T-helper 9 cell (primary cell): Measurements from ENCODE around the gene NSG1.
"Not testable (repeated sequence)": the region's sequence is repeated elsewhere in the genome, so short reads cannot be mapped to it uniquely, and the experiment has no call there.

Experiments
- DNase-seq: peaks from one replicate; pipeline ENCODE4 v3.0.0-alpha.2; 2020

Gene NSG1

DNA sequence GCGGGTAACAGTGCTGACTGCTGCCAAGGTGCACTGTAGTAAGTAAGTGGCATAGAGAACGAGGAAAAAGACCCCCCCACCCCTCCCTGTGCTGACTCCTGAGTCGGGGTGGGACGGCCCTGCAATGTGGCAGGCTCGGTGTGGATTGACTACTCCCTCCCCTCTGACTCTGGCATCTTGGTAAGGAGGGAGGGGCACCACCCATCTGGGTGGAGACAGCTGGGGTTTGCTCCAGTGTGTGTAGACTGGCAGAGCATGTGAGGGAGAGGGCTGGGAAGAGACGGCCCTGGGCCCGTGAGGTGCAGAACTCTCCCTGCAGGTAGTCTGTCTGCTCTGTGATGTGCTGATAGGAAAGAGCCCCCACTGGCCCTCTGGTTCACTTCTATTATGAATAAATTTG is 31.0 kb downstream of the NSG1 start:
- no peak for DNase-seq

DNA sequence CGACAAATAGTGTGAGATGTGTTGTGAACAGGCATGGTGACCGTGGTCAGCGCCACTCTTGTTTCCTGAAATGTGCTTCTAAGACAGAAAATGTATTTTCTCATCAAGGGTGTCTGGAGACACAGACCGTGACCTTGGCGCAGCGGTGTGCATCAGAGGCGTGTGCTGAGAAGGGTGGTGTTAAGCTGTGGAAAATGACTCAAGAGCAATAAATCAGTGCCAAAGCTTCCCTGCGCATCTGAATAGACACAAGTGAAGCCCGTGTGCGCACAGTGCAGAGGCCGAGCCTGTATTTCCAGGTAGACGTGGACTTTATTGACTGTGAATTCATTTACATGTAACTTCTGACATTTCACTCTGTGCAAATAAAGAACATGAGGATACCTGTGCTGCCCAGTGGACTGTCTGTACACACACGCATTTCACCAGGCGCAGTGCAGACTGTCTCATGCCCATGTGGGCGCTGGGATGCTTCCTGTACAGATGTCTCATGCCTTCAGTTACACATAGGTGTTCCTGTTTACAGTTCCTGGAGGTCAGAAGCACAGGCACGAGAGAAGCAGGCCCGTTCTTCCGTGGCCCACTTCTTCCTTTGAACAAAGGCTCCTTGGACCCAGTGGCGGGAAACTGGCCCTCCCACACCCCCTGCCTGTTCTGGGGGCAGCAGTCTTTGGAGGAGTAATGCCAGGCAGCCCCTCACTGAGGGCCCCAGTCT is 31.9 kb downstream of the NSG1 start:
- no peak for DNase-seq

DNA sequence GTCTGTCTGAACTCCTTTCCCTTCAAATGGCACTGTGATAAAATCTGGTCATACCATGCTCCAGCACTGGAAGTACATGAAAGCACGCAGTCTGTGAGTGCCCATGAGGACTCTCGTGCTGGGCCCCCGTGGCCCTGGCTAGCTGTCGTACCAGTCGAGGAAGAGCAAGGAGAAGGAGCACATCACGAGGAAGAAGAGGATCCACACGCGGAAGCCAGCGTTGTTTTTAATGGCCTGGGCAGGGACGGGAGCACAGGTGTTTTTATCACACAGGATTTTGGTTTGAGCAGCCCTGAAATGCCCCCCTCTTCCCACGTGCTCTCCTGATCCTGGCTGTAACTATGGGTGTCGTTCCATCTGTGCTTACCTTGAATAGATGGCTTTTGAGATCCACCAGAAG is 33.0 kb downstream of the NSG1 start:
- no peak for DNase-seq

DNA sequence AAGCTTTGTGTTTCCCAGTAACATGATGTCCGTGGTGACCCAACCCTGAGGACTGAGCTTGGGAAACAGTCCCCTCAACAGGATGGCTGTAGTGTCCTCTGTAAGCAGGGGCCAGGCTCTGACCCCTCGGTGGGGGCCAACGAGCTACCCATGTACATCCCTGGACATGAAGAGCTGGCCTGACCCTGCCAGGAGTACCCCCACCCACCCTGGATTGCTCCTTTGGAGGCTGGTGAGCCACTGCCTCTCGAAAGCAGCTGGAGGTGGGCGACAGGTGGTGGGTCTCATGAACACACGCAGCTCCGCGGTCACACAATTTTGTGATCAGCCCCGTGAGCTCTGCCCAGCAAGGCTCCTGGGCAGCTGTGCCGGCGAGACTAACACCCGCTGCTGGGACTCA is 33.5 kb downstream of the NSG1 start:
- DNase-seq, result no peak

DNA sequence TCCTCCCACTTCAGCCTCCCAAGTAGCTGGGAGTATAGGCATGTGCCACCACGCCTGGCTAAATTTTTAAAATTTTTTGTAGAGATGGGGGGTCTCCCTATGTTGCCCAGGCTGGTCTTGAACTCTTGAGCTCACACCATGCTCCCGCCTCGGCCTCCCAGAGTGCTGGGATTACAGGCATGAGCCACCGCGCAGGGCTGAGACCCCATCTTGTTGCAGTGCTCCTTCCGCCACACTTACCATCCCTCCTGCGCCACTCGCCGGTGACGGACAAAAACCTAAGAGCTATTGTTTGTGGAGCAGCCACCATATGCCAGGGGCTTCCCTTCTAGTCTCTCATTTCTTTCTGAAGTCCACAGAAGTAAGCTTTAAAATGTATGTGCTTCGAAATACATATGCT is 34.5 kb downstream of the NSG1 start:
- DNase-seq, result no peak

DNA sequence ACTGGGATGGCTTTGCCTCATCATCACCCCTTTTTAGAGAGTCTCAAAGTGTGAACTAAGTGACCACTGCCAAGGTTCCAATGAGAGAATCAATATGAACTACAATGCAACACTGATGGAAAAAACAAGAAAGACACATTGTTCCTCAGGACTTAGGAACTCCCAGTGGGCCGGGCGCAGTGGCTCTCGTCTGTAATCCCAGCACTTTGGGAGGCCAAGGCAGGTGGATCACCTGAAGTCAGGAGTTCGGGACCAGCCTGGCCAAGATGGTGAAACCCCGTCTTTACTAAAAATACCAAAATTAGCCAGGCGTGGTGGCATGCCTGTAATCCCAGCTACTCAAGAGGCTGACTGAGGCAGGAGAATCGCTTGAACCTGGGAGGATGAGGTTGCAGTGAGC is 35.2 kb downstream of the NSG1 start:
- not testable (repeated sequence) for DNase-seq

DNA sequence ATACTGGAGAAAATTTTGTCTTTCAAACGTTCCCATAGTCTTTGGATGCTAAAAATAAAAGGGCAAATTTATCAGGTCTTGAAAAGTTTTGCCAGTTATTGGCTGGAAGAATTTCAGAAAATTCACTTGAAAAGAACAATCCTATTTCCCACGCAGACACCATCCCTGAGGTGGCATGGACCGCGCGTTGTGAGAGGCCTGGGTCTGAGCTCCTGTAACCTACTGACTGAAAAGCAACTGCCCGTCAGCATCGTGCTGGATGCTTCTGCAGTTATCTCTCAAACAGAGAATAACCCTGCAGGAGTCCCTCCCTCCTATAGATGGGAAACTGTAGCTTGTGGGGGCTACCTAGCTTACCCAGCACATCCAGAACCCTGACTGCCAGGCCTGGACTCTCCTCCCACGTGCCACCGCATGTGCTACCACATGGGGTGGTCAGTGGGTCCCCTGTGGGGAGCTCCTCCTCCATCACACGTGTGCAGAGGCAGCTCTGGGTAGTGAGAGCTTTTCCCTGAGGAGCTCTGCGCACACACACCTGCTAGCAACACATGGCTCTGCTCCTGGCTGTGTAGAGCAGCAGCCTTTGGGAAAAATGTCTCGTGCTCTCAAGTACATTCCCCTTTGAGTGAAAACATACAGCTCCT is 36.1 kb downstream of the NSG1 start:
- DNase-seq, result no peak

DNA sequence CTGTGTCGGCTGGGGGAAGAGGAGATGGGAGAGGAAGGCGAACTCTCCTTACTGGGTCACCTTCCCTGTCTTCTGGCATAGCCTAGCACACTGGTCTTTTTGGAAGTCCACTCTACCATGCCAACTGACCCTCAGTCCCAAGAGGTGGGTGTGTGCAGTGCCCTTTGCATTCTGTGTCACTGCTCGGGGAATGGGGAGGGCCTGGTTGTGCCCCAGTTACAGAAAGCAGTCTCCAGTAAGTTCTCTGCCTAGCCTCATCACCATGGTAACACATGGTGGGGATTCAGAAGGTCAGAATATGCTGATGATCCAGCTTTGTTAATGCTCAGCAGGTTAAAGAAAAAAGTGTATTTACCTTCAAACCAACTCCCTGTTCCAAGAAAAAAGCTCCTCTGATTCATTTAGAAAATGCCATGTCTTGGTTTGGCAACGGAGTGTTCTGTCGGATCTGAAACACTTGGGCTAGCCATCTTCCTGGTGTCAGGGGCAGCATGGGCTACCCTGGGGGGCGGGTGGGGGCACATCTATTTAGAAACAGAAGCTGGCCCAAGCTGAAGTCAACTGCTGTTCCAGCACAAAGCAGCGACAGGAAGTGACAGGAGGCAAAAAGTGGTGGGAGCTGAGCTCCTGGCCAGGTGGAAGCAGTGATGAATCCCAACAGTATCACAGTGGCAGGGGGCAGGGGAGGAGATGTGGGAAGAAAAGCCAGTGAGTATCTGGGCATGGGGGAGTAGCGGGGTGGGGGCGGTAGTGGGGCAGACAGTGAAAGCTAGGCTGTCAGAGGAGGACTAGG is 37.0 kb downstream of the NSG1 start:
- DNase-seq, result no peak

DNA sequence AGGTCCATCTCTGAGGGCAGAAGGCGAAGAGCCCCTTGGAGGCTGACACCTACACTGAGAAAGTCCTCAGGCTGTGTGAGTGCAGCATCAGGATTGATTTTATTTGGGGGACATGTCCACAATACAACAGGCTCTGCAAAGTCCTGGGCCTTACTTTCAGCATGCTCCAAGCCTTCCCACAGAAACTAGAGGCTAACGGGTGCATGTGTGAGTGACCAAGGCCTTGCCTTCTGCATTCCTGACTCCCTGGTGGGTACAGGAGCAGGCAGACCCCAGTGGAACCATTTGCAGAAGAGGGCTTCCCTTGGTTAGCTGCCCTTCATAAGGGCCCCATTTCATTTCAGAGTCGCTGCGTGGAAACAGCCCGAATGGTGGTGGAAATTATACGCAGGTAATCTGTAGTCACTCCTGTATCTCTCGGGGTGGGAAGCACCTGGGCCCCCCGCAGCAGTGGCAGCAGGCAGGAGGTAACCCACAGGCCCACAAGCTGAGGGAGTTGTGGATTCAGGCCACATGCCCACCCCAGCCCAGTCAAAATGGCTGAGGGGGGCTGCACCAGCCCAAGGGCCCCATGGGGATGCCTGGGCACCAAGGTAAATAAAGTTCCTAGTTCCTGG is 37.7 kb downstream of the NSG1 start:
- DNase-seq, result no peak

DNA sequence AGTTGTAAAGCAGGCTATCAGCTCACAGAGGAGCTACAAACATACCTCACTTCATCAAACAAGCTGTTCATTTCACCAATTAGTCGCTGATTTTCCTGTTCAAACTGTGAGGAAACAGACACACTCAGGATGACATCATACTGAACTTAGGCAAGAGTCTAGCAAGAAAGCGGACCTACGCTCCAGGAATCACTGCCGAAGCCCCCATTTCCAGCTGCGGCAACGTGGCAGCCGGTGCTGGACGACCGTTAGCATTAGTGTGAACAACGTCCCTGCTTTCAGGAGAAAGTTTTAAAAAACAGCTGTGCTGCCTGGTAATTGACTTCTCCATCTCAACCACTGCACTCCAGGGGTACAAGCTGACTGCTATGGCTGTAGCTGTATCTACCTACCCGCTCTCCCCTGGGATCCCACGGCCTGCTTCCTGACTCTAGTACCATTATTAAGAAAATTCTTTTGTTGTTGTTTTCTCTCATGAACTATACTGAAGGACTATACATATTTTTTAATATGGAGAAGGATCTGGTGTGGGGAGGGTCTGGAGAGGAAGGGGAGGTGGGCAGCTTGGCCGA is 38.3 kb downstream of the NSG1 start:
- DNase-seq, result no peak

DNA sequence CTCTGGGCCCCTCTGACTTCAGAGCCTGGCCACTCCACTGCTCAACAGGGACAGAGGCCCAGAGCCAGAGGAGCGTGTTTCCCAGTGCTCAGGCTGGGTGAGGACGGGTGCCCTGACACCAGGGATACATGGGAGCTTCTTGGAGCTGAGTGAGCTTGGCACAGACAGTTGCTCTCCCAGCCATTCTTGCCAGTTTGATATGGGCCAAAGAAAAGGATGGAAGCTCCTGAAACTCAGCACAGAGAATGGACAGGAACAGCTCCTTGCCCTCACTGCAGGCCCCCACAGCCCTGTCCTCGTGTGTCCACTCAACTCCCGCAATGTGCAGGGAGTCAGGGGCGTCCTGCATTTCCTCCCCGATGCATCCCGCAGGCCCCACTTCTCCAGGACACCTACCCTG is 38.8 kb downstream of the NSG1 start:
- no peak for DNase-seq

DNA sequence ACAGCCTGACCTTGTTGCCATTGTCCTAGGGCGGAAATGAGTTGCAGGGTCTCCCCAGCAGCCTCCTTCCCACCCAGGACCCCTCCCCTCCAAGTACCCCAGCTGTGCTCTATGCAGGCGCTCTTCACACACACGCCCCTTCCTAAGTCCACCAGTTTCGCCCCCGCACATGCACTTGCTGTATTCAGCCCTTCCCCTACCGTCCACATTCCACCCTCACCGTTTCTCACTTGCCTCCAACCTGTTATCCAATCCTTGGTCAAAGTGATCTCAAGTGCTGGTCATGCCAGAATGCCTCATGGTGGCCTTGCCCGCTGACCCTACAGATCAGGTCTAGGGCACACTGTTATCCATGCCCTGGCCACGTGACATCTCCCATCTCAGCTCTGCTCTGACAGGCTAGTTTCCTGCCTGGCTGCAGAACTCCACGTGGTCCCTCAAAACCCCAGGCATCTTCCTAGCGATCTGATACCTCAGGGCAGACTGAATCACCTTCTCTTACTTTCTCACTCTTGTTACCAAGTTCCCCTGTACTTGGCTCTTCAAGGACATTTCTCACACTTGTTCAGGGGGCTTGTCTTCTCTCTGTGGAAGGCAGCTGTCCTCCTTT is 39.7 kb downstream of the NSG1 start:
- DNase-seq, result no peak

DNA sequence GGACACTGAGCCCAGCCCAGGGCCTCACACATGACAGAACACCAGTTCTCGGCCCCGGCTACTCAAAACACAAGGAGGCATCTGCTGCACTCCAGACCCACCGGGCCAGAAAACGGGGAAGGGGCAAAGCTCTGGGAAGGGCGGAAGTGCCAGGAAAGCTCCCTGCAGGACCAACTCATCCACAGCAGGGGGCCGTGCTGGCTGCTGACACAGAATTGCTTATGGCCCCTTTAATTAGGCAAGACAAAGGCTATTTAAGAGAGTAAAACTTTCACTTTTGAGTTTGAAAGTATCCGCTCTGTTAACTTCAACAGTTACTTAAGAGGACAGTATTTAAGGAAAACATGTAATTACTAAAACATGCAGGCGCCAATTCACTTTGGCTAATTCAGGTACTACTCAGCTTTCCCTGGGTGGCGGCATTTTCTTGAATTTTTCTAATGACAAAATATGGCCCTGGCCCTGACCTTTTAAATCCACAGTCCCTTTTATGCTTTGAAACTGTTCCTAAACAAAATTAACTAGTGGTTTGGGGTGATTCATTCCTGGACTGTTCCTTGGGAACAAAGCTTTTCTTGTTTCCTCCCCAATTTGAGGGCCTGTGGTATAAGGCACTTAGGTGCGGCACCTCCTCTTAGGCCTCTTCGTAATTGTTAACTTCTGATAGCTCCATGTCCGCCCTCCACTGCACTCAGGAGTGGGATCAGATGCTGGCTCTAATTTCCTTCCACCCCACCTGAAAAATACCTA is 40.4 kb downstream of the NSG1 start:
- DNase-seq, result no peak

DNA sequence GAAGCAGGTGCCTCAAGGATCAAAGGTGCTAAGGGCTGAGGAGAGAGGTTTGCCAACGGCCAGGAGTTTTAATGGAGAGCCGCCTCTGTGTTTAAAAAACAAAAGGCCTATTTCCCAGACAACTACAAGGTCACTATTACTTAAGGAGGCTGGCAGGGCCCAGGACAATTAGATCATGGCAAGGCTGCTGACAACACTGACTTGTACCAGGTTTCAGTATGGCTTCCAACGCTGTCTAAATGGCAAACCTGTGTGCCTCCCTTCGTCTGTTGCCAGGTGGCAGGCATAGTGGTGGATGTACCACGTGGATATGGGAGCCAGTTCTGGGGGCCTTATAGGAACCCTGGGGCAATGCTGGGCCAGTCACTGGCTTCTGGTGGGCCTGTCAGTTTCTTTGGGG is 41.0 kb downstream of the NSG1 start:
- DNase-seq, result no peak

DNA sequence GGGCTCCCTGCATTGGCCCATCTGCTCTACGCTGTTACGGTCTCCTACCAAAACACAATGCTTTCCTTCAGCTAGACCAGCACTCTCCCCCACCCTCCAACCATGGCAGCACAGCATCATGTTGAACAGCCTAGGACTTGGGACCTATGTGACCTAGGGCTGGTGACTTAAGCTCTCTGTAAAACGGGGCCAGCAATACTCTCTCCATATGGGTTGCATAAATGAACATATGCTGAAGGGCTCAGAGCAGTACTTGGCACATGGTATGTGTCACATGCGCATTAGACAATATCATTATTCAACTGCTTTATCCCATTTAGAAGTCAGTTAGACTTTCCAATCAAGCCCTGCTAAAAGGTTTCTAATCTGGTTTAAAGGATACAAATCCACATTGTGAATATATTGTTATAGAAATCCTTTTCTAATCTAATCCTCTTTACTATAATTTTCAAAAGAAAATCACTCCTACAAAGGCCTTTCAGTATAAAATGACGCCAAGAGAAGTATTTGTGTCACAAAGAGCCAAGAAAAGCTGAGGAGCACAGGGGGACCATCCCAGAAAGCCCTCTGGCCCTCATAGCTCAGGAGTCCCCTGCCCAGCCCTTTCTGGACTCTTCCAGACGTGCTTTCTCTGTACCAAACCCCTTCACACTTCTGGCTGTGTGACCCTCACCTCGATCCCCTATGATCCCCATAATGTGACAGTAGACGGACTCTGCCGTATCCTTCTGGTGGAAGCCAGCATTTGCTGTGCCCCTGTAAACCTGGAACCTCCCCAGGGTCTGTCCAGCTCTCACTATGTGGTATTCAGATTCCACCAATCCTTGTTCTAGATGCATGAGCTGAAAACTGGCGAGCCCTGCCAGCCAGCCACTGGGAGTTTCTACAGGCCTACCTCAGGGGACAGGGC is 42.3 kb downstream of the NSG1 start:
- no peak for DNase-seq

DNA sequence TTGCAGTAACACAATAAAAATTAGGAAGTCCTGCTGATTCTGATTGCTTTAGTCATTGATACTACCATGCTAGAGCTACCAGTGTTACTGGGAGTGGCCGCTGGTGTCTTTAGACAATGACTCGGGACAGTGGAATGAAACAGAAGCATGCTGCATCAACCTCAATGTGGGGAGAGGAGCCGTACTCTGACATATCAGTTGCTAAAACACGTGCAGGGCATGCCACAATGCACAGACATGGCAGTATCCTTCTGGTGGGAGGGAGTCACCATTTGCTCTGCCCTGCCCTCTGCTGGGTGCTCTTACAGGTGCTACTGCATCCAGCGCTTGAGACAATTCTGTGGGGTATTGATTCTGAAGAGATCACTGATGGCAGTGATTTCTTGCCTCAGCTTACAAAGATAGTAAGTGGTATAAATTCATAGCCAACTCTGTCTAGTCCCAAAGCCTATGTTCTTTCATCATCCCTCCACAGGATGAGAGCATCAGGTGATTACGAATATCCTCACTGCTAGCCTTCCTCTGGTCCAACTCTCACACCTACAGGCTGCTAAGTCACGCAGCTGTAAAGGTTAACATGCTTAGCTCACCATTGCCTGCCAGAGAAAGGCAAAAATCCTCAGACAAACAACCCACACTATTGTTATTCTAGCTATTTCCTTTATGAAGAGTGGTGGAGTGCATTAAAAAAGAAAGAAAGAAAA is 43.7 kb downstream of the NSG1 start:
- DNase-seq, result peak; percentile 38

DNA sequence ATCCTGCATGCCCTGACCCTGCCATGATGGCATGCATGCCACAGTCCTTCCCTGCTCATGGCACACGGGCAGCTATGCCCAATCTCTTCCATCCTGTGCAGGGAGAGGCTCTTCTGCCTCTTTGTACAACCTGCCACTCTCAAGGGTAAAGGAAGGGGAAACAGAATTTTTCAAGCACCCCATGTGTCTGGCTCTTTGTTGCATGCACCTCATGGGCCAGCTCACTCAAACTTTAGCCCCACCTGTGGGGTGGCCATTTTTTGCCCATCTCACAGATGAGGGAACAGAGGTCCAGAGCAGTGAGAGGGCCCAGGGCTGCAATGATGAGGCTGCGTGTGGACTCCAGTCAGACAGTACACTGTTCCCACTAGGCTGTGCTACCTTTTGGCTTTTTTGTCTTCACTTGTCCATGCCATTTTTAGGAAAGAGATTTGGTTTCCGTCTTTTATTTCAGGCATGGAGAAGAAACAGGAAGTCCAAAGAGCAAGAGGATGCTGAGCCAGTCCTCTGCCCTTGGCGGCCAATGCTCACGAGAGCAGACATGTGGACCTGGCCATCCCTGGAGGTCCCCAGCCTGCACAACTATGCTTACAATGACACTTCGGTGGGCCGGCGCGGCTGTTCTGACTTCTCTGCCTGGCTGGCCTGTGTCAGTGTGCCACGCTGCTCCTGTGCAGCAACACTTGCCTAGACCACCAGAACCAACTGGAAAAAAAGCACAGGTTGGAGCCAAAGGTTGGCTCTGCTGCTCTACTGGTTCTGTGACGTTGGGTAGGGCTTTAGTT is 45.6 kb downstream of the NSG1 start:
- no peak for DNase-seq

DNA sequence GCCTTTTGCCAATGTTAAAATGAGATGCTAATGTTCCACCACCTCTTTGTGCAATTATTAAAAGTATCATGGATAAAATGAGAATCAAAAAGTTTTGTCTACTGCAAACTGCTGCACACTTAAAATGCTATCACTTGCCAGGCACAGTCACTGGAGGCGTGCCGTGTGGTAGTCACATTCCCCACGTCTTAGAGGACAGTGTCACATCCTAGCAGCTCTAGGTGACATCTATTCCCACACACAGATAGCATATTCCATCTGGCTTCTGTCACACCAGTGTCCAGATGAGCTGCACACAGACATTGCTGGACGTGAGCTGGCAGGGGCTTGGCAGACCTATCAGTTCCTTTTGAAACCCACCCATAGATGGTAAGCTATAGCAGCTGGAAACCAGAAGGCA is 47.0 kb downstream of the NSG1 start:
- DNase-seq, result no peak

DNA sequence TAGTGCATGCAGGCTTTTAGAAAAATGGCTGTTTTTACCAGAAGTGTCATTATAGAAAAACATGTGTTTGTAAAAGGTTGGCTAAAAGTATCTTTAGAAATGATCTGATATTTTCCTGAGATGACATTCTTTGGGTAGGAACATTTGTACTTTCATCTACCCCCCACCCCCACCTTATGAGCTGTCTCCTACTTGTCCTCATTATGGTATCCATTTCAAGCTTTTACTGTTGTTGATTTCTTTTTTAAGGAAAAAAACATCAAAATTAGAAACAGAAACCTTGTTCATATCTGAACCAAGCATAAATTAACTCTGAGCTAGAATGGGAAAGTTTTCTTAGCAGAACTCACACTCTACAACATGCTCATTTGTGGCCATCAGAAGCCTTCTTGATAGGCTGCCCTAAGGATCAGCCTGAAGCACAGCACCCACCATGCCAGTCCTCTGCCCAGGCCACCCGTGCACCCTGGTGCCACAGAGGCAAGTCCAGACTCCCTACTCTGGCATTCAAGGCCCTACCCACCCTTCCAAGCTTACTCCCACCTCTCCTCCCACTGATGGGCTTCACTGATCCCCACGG is 49.4 kb downstream of the NSG1 start:
- no peak for DNase-seq
